CD4-positive, alpha-beta T cell treated with Interleukin-17A for 4 hours (primary cell): Measurements from ENCODE around the gene C8G.
A peak's percentile ranks its signal among the peaks of the same experiment; 100 is the strongest.

Experiments used
- DNase-seq: peaks from one replicate; pipeline ENCODE4 v3.0.0-alpha.2; 2020; ENCODE audit warnings: mixed read lengths

The C8G gene

DNA sequence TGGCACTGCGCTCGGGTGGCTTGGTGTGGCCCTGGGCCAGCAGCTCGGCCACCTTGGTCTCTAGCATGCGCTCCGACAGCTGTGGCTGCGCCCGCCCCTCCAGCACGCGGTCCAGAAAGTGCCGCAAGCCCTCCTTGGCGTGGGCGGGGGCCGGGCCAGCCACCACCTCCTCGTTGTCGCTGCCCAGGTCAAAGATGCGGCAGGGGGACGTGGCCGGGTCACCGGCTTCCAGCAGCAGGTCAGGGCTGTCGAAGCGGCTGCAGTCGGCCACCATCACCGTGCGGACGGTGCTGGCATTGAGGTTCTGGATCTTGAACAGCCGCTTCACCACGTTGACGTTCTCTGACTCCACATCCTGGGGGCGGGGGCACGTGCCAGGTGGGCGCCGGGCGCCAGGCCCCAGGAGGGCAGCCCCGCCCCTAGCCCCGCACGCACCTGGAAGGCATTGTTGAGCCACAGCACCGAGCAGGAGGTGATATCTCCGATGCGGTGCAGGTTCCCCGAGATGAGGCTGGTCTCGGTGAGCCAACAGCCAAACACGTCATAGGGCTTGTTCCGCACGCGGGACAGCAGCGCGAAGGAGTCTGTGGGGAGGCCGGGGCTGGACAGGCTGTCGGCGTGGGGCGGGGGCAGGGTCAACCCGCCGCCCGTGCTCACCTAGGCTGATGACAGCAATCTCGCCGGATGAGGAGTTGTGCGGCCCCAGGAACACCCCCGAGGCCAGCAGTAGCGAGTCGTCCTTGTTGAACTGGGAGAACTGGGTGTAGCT lies 2.7 kb upstream of the C8G start:
- DNase-seq: no peak

DNA sequence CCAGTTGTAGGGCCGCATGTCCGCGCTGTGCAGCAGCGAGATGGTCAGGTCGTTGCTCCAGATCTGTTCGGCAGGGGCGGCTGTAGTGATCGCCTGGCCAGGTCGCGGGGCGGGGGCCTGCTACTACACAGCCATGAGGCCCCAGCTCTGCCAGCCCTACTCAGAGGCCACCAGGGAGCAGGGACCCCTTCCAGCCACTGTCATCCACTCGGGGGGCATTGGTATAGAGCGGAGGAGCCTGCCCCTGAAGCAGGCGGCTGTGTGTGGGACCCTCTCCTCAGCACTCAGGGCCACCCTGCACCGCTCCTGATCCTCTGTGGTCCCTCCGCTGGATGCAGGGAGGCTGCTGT lies 2.2 kb upstream of the C8G start:
- no peak for DNase-seq

- peak; percentile 38 for DNase-seq
These were observed 1.5 kb upstream of the C8G start for GRCh38 chr9:136943291-136944211.

GRCh38 chr9:136944212-136944518 lies 878 bp upstream of the C8G start:
- DNase-seq: no peak

DNA sequence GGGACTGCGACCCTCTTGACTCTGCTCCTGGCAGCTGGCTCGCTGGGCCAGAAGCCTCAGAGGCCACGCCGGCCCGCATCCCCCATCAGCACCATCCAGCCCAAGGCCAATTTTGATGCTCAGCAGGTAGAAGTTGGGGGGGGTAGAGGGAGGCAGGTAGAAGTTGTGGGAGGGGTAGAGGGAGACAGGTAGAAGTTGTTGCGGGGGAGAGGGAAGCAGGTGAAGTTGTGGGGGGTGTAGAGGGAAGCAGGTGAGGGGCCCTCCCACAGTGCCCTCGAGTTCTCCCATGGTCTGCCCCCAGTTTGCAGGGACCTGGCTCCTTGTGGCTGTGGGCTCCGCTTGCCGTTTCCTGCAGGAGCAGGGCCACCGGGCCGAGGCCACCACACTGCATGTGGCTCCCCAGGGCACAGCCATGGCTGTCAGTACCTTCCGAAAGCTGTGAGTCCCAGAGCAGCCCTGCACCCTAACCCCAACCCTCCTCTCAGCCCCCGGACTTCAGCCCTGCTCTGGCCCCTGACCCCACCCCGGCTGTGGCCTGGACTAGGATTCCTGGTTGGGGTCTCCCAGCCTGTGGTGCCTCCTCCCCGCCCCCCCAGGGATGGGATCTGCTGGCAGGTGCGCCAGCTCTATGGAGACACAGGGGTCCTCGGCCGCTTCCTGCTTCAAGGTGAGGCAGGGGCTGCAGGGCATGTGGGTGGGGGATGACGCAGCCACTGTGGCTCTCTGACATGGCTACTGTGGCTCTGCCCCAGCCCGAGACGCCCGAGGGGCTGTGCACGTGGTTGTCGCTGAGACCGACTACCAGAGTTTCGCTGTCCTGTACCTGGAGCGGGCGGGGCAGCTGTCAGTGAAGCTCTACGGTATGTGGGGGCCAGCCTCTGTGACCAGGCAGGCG lies 537 bp downstream of the C8G start:
- DNase-seq: no peak

DNA sequence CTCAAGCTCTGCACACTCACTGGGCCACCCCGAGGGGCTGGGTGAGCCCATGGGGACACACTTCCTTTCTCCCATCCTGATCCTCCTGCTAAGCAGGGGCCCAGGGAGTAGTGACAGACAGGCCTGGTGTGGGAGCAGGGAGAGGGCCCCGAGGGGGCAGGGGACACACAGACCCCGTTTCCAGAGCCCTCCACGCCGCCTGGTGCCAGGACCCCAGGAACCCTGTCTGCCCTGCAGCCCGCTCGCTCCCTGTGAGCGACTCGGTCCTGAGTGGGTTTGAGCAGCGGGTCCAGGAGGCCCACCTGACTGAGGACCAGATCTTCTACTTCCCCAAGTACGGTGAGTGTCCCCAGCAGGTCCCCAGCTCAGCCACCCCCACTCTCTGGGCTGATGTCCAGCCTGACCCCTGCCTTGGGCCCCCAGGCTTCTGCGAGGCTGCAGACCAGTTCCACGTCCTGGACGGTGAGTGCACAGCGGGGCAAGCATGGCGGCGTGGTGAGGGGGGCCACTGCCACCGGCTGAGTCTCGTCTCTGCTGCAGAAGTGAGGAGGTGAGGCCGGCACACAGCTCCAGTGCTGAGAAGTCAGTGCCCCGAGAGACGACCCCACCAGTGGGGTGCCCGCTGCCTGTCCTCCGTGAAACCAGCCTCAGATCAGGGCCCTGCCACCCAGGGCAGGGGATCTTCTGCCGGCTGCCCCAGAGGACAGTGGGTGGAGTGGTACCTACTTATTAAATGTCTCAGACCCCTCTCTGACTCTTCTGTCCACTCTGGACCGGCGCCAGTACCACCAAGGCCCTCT lies 1.4 kb downstream of the C8G start:
- no peak for DNase-seq

- no peak for DNase-seq
These were observed 2.2 kb downstream of the C8G start for GRCh38 chr9:136947028-136947891.

GRCh38 chr9:136947955-136948510 lies 3.0 kb downstream of the C8G start:
- DNase-seq: peak; percentile 36

DNA sequence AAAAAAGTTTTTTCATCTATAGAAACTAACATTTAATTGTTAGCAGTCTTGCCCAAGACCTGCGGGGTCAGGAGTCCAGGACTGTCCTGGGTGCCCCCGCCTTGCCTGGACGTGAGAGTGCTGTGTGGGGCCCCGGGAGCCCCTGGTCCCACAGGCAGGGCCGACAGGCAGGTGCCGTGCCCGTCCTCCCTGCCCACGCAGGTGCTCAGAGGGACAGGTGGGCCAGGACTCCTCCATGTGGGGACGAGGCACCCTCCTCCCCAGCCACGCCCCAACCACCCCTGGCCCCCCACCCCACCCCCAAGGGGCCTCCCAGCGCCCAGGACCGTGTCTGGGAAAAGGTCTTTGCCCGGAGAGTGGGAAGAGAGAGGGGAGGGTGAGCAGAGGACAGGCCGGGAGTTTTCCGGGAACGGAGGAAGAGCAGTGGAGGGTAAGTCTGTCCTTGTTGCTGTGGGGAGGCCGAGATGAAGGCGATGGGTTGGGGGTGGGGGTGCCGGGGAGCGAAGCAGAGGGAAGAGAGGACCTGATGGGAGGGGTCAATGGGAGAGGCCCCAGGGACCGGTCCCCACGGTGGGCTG lies 4.3 kb downstream of the C8G start:
- DNase-seq: no peak

DNA sequence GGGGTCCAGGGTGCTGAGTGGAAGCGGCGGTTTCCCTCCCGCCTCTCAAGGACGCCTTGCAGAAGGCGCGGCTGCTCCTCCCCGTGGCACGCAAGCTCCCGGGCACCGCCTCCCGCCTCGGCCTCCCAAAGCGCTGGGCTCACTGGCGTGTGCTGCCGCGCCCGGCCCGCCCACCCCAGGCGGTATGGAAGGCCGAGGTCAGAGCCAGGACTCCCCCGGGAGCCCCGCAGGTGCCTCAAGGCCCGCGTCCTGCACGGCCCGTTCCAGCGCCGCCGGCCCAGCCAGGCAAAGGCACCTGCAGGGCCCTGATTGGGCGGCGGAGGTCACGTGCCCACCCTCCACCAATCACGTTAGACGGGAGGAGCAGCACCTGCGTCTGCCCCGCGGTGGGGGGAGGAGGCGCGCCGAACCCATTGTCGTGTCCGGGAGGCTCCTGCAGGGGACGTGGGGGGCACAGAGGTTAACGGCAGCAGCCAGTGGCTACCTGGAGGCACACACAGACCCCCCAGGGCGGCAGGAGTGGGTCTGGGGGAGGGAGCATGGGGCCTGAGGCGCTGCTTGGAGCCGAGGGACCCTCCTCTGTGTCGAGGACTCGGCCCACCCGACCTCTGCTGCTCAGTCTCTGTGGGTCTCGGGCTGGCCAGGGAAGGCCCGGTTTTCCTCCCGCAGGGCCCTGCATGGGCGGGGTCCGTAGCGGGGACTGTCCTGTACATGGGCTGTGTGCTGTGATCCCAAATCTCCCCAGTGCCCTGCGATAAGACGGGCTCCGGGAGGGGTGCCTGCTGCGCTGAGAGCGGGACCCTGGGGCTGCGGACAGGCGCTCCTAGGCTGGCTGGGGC lies 5.0 kb downstream of the C8G start:
- peak; percentile 97 for DNase-seq

GRCh38 chr9:136950656-136951276 lies 5.7 kb downstream of the C8G start:
- no peak for DNase-seq

- no peak for DNase-seq
These were observed 6.7 kb downstream of the C8G start, which contains the start of gene LCN12 for GRCh38 chr9:136951541-136952320. Gene LCN12, plus strand, starts transcription at chr9:136952273. Its CDS starts 55 bp downstream, at chr9:136952328.

- DNase-seq: no peak
These were observed 7.3 kb downstream of the C8G start for GRCh38 chr9:136952321-136952850.

DNA sequence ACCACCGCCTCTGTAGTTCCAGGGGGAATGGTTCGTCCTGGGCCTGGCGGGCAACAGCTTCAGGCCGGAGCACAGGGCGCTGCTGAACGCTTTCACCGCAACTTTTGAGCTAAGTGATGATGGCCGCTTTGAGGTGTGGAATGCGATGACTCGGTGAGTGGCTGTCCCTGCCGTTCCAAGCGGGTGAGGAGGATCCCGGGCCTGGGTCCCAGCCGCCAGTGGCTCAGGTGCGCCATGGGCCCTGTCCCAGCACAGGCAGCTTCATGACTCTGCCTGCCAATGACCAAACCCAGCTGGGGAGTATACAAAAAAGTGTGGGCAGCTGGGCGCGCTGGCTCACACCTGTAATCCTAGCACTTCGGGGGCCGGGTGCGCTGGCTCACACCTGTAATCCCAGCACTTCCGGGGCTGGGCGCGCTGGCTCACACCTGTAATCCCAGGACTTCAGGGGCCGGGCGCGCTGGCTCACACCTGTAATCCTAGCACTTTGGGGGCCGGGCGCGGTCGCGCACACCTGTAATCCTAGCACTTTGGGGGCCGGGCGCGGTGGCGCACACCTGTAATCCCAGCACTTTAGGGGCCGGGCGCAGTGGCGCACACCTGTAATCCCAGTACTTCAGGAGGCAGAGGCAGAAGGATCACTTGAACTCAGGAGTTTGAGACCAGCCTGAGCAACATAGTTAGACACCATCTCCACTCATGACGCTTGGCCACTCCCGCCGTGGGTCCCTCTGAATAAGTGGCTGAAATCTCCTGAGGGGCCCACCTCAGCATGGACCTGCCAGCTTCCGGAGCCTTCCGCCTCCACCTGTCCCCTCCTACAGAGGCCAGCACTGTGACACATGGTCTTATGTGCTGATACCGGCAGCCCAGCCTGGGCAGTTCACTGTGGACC lies 8.1 kb downstream of the C8G start:
- no peak for DNase-seq

DNA sequence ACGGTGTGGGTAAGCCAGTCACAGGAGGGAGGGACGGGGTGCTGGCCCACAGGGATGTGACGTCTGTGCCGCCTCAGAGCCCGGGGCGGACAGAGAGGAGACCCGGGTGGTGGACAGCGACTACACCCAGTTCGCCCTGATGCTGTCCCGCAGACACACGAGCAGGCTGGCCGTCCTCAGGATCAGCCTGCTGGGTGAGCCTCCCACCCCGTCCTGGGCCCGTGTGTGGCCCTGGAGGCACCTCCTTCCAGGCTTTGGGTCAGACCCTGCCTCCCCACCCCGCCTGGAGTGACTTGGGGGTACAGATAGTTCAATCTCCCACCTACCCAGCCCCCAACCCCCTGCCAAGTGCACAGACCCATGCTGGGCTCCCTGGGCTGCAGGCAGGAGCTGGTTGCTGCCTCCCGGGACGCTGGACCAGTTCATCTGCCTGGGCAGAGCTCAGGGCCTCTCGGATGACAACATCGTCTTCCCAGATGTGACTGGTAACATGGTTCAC lies 8.8 kb downstream of the C8G start:
- DNase-seq: no peak

DNA sequence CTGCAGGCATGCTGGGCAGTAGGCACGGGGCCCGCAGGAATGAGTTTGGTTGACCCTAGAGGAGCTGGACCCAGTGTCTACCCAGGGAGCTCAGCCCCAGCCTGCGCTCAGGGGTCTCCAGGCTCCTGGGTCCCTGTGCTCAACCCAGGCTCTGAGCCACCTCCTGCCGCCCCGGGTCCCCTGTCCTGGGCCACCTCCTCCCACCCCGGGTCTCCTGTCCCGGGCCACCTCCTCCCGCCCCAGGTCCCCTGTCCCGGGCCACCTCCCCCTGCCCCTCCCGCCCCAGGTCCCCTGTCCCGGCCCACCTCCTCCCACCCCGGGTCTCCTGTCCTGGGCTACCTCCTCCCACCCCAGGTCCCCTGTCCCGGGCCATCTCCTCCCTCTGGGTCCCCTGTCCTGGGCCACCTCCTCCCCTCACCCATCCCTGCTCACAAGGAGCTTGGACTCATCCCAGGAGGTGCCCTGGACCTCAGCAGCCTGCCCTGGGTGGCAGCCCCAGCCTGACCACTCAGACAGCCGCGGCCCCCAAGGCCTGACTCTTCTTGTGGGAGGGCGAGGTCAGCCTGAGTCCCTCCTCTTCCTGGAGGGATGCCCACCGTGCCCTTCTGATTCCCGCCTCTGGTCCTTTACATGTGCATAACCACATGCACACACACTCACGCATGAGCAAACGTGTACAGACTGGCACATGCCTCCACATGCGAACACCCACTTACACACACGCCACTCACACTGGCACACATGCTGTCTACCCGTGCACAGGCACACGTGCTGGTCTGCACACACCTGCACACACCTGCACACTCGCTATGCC lies 9.4 kb downstream of the C8G start:
- DNase-seq: no peak
